Osteoblast (primary cell): ENCODE measurements around the gene PTPRD. TPM values are rescaled to one million over a fixed set of nuclear protein-coding genes. Genes with fewer than 3 reads are reported as not detected.

Experiments used
- DNase-seq: peaks from one replicate; pipeline ENCODE4 v3.0.0; 2011; ENCODE audit warnings: low spot score, mixed read lengths; ENCODE audit not compliant: insufficient read length; ENCODE audit errors: missing footprints
- H2AFZ ChIP-seq: 2 replicates; pipeline ENCODE4 v1.6.0; 2011; ENCODE audit warnings: mild to moderate bottlenecking, low read length
- H3K27ac ChIP-seq: 2 replicates; pipeline ENCODE4 v1.5.1; 2011; ENCODE audit warnings: mild to moderate bottlenecking, low read depth, low read length, moderate library complexity
- H3K27me3 ChIP-seq: 2 replicates; pipeline ENCODE4 v1.6.0; 2012; ENCODE audit warnings: mild to moderate bottlenecking, control low read depth, inconsistent platforms, low read length, moderate library complexity; ENCODE audit not compliant: insufficient read depth
- H3K36me3 ChIP-seq: 2 replicates; pipeline ENCODE4 v1.5.1; 2011; ENCODE audit warnings: mild to moderate bottlenecking, low read length, control low read depth, moderate library complexity; ENCODE audit not compliant: insufficient read depth
- H3K4me1 ChIP-seq: 2 replicates; pipeline ENCODE4 v1.5.1; 2011; ENCODE audit warnings: mild to moderate bottlenecking, low read length, control low read depth, moderate library complexity; ENCODE audit not compliant: insufficient read depth
- H3K4me2 ChIP-seq: 2 replicates; pipeline ENCODE4 v1.6.0; 2011; ENCODE audit warnings: mild to moderate bottlenecking, low read length; ENCODE audit not compliant: insufficient read depth
- H3K4me3 ChIP-seq: fragments of 200-600 bp; sonication (generic); 3 replicates; pipeline ENCODE4 v1.5.1; 2012; ENCODE audit warnings: mild to moderate bottlenecking, low read length, inconsistent platforms; ENCODE audit not compliant: insufficient read depth
- H3K79me2 ChIP-seq: 2 replicates; pipeline ENCODE4 v1.6.0; 2012; ENCODE audit warnings: mild to moderate bottlenecking, low read length, control low read depth, inconsistent platforms; ENCODE audit not compliant: insufficient read depth
- H3K9me3 ChIP-seq: 2 replicates; pipeline ENCODE4 v1.5.1; 2011; ENCODE audit warnings: low read depth, low read length, control low read depth
- H4K20me1 ChIP-seq: 2 replicates; pipeline ENCODE4 v1.6.0; 2012; ENCODE audit warnings: mild to moderate bottlenecking, low read length, control low read depth; ENCODE audit not compliant: insufficient read depth
- total RNA-seq: library from RNA; depleted of rRNA; stranded (reverse); fragments of >200 nt; gene quantifications from 2 replicates; pipeline ENCODE4 v1.2.3, GENCODE V29; 2012
- TF ChIP-seq, protein P1 (sequence below): IDR thresholded peaks from 2 replicates; pipeline ENCODE4 v1.5.1; 2011; ENCODE audit warnings: mild to moderate bottlenecking, low read depth, low read length, moderate library complexity; ENCODE audit errors: extremely low read depth

The PTPRD gene
- total RNA-seq, 1 donor = 23.9 TPM

DNA sequence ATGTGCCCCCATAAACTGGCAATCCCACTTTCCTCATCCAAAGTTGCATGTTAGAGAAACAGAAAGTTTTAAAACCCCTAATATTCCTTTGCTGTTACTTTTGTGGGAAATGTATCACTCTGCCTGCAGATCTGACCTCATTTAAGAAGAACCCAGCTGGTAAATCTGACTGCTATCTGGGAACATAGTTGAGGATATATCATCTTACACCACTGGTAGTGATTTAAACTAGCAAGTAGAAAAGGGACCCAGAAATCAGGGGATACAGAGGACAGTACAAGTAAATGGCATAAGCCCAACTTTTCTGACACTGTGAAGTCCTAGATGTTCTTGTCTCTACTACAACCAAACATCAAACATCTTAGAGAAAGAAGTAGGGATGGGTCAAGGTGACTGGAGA, 1752.7 kb downstream of the PTPRD start:
- no peaks in the 10 kb centered on the region for H4K20me1 ChIP-seq
- no peak overlapping the region for H2AFZ ChIP-seq
- TF ChIP-seq, protein P1, sequence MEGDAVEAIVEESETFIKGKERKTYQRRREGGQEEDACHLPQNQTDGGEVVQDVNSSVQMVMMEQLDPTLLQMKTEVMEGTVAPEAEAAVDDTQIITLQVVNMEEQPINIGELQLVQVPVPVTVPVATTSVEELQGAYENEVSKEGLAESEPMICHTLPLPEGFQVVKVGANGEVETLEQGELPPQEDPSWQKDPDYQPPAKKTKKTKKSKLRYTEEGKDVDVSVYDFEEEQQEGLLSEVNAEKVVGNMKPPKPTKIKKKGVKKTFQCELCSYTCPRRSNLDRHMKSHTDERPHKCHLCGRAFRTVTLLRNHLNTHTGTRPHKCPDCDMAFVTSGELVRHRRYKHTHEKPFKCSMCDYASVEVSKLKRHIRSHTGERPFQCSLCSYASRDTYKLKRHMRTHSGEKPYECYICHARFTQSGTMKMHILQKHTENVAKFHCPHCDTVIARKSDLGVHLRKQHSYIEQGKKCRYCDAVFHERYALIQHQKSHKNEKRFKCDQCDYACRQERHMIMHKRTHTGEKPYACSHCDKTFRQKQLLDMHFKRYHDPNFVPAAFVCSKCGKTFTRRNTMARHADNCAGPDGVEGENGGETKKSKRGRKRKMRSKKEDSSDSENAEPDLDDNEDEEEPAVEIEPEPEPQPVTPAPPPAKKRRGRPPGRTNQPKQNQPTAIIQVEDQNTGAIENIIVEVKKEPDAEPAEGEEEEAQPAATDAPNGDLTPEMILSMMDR = no peak
- no peak overlapping the region for H3K4me2 ChIP-seq
- peak; percentile 36 for DNase-seq
- H3K4me1 ChIP-seq = peaks cover 5% of the 10 kb centered on the region
- no peaks in the 10 kb centered on the region for H3K79me2 ChIP-seq
- no peak overlapping the region for H3K27ac ChIP-seq
- H3K36me3 ChIP-seq = no peaks in the 10 kb centered on the region
- no peaks in the 10 kb centered on the region for H3K9me3 ChIP-seq
- H3K4me3 ChIP-seq = no peak overlapping the region
- peaks cover 20% of the 10 kb centered on the region for H3K27me3 ChIP-seq

DNA sequence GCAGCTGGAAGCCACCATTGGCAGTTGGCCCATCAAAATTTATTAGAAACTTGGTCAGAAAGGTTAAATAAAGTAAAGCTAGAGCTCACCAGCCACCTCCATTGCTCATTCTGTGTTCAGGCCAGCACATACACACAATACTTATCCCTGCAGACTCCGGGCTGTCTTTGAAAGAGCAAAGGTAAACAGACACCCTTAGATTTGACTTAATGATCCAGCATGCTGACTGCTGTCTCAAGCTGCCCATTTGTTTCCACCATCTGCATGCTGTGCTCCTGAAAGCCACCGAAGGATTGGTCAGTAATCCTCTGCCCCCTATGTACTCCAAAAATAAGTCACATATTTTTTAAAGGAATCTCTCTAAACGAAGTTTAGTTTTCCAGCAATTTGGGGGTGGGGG, 1753.4 kb downstream of the PTPRD start:
- Histone ChIP-seq H3K4me2 (no peak overlapping the region), H2AFZ (no peak overlapping the region)

DNA sequence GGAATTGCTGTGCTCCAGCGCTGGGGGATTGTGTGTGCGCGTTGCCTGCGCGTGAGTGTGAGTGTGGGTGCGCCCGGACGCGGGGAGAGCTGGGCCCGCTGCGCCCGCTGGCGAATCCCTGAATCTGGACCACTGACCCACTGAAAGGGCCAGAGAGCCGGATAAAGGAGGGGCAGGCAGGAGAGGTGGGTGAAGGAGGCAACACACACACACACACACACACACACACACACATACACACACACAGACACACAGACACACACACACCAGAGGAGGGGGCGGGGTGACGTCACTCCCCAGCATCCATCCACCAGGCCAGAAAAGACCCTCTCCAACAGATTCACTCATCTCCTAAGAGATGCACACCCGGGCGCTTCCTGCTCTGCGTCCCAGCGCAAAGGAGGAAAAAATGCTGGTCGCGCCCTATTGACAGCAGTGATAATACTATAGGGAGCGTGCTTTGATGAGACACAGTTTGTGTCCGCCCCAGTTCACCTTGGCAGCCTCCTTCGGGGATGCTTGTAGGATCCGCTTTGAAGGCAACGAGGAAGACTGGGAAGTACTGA, 1754.1 kb downstream of the PTPRD start:
- H3K27ac ChIP-seq = no peak overlapping the region
- peak overlapping the region; percentile 79 for H3K4me2 ChIP-seq
- H3K4me3 ChIP-seq = peak overlapping the region; percentile 67
- peaks cover 5% of the 10 kb centered on the region for H3K4me1 ChIP-seq
- no peaks in the 10 kb centered on the region for H4K20me1 ChIP-seq
- H3K9me3 ChIP-seq = no peaks in the 10 kb centered on the region
- H3K27me3 ChIP-seq = peaks cover 20% of the 10 kb centered on the region
- H3K36me3 ChIP-seq = no peaks in the 10 kb centered on the region
- H2AFZ ChIP-seq = no peak overlapping the region
- TF ChIP-seq, protein P1 = no peak
- DNase-seq = no peak
- H3K79me2 ChIP-seq = no peaks in the 10 kb centered on the region

More for the DNA sequence above, 1753.4 kb downstream of the PTPRD start:
- DNase-seq = peak; percentile 31
- no peak overlapping the region for H3K27ac ChIP-seq
- no peak overlapping the region for H3K4me3 ChIP-seq
- H4K20me1 ChIP-seq = no peaks in the 10 kb centered on the region
- no peaks in the 10 kb centered on the region for H3K36me3 ChIP-seq
- H3K79me2 ChIP-seq = no peaks in the 10 kb centered on the region
- H3K9me3 ChIP-seq = no peaks in the 10 kb centered on the region
- H3K4me1 ChIP-seq = peaks cover 5% of the 10 kb centered on the region
- TF ChIP-seq, protein P1 = no peak
- peaks cover 20% of the 10 kb centered on the region for H3K27me3 ChIP-seq

DNA sequence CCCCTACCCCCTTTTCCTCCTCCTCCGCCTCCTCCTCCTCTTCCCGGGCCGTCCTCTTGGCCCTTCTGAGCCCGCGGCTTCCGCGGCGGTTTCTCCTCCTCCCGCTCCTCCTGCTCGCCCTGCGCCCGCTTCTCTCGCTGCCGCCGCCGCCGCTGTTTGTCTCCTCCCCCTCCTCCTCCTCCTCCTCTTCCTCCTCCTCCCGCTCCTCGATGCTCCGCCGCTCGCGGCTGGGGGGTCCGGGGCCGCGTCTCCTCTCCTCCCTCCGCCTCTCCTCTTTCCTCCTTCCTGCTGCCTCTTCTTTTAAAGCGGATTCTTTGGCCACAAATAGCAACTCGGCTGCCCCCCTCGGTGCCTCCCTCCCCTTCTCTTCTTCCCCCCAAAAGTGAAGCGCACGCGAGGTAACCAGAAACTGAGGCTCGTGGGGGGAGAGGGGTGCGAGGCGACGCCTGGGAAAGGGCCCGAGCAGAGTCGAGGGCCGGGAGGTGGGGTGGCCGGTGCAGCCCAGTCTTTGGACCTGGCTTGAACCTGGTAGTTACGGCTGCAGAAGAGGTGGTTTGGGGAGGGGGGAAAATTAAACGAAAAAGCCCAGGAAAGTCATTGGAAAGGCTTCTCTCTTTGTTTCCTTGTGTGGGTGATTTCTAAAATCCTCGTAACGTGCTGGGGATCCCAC, 1754.7 kb downstream of the PTPRD start:
- H4K20me1 ChIP-seq = no peaks in the 10 kb centered on the region
- no peaks in the 10 kb centered on the region for H3K36me3 ChIP-seq
- no peak overlapping the region for H3K27ac ChIP-seq
- DNase-seq = peak; percentile 53
- peak overlapping the region; percentile 64 for H2AFZ ChIP-seq
- TF ChIP-seq, protein P1 = no peak
- peak overlapping the region; percentile 67 for H3K4me3 ChIP-seq
- no peaks in the 10 kb centered on the region for H3K9me3 ChIP-seq
- peak overlapping the region; percentile 79 for H3K4me2 ChIP-seq
- H3K79me2 ChIP-seq = no peaks in the 10 kb centered on the region
- peaks cover 20% of the 10 kb centered on the region for H3K27me3 ChIP-seq
- peaks cover 5% of the 10 kb centered on the region for H3K4me1 ChIP-seq
